Liver (tissue), 9 donors: Measurements from ENCODE around the gene NRG3. TPM values are rescaled to one million over a fixed set of nuclear protein-coding genes. Genes with fewer than 3 reads are reported as not detected.

Experiments
- DNase-seq: peaks from one replicate; pipeline ENCODE4 v3.0.0-alpha.2; 2017; ENCODE audit warnings: low spot score
- H3K27ac ChIP-seq, 2 donors: one replicate each; pipeline ENCODE4 v1.7.0; 2013; ENCODE audit warnings: inconsistent platforms in 2 of 2, low read length in 2 of 2, control low read depth in 1 of 2, low read depth in 1 of 2, mild to moderate bottlenecking in 1 of 2
- H3K27me3 ChIP-seq, 4 donors: one replicate each; pipeline versions ENCODE4 v1.6.1 to v1.7.0; 2013; ENCODE audit warnings: low read length in 3 of 4, inconsistent platforms in 1 of 4, mild to moderate bottlenecking in 1 of 4, moderate library complexity in 1 of 4; ENCODE audit not compliant: control insufficient read depth in 4 of 4, insufficient read depth in 4 of 4
- H3K36me3 ChIP-seq, 4 donors: one replicate each; pipeline versions ENCODE4 v1.6.1 to v1.7.0; 2013; ENCODE audit warnings: low read length in 3 of 4, mild to moderate bottlenecking in 3 of 4, low read depth in 1 of 4, moderate library complexity in 1 of 4; ENCODE audit not compliant: control insufficient read depth in 4 of 4, insufficient read depth in 3 of 4
- H3K4me1 ChIP-seq, 4 donors: one replicate each; pipeline versions ENCODE4 v1.6.1 to v1.7.0; 2013; ENCODE audit warnings: low read length in 3 of 4, mild to moderate bottlenecking in 3 of 4, moderate library complexity in 1 of 4; ENCODE audit not compliant: control insufficient read depth in 4 of 4, insufficient read depth in 4 of 4
- H3K4me3 ChIP-seq, 3 donors: one replicate each; pipeline versions ENCODE4 v1.6.1 to v1.7.0; 2013; ENCODE audit warnings: low read length in 3 of 3, control low read depth in 1 of 3, low read depth in 1 of 3, mild to moderate bottlenecking in 1 of 3
- H3K9ac ChIP-seq, 2 donors: one replicate each; pipeline ENCODE4 v1.7.0; 2013; ENCODE audit warnings: low read length in 2 of 2, mild to moderate bottlenecking in 2 of 2, moderate library complexity in 2 of 2, control low read depth in 1 of 2, low read depth in 1 of 2
- H3K9me3 ChIP-seq, 4 donors: one replicate each; pipeline versions ENCODE4 v1.6.1 to v1.7.0; 2013; ENCODE audit warnings: low read length in 3 of 4; ENCODE audit not compliant: control insufficient read depth in 4 of 4
- CTCF ChIP-seq: fragments of 150-350 bp; IDR thresholded peaks from 2 replicates; pipeline ENCODE4 v1.5.1; 2017; ENCODE audit warnings: improper control_type of control experiment, low read depth, low read length; ENCODE audit not compliant: missing input control
- EGR1 ChIP-seq, 2 donors: IDR thresholded peaks; 2 replicates each; pipeline ENCODE4 v1.6.1; 2016 to 2018; ENCODE audit warnings: antibody characterized with exemption in 2 of 2, low read depth in 2 of 2
- FOXA1 ChIP-seq: IDR thresholded peaks from 2 replicates; pipeline ENCODE4 v1.6.1; 2016; ENCODE audit warnings: antibody characterized with exemption
- FOXA2 ChIP-seq: IDR thresholded peaks from 2 replicates; pipeline ENCODE4 v1.6.1; 2016; ENCODE audit warnings: antibody characterized with exemption
- GABPA ChIP-seq, 2 donors: IDR thresholded peaks in 1 of 2; conservative IDR thresholded peaks in 1 of 2; 2 replicates each; pipeline ENCODE4 v1.6.1; 2016; ENCODE audit warnings: antibody characterized with exemption in 2 of 2, mild to moderate bottlenecking in 1 of 2, moderate library complexity in 1 of 2
- HNF4A ChIP-seq, 2 donors: conservative IDR thresholded peaks; 2 replicates each; pipeline ENCODE4 v1.6.1; 2016; ENCODE audit warnings: antibody characterized with exemption in 2 of 2, mild to moderate bottlenecking in 2 of 2
- HNF4G ChIP-seq: IDR thresholded peaks from 2 replicates; pipeline ENCODE4 v1.6.1; 2016; ENCODE audit warnings: antibody characterized with exemption
- JUND ChIP-seq, 2 donors: IDR thresholded peaks; 2 replicates each; pipeline ENCODE4 v1.6.1; 2016; ENCODE audit warnings: antibody characterized with exemption in 2 of 2
- NR2F2 ChIP-seq: IDR thresholded peaks from 2 replicates; pipeline ENCODE4 v1.6.1; 2016; ENCODE audit warnings: antibody characterized with exemption
- RAD21 ChIP-seq, 2 donors: IDR thresholded peaks; 2 replicates each; pipeline ENCODE4 v1.6.1; 2016; ENCODE audit warnings: antibody characterized with exemption in 2 of 2, mild to moderate bottlenecking in 2 of 2
- RXRA ChIP-seq, 2 donors: IDR thresholded peaks; 2 replicates each; pipeline ENCODE4 v1.6.1; 2017 to 2018; ENCODE audit warnings: antibody characterized with exemption in 2 of 2, mild to moderate bottlenecking in 1 of 2
- SP1 ChIP-seq: IDR thresholded peaks from 2 replicates; pipeline ENCODE4 v1.6.1; 2018; ENCODE audit warnings: antibody characterized with exemption, mild to moderate bottlenecking
- YY1 ChIP-seq: IDR thresholded peaks from 2 replicates; pipeline ENCODE4 v1.6.1; 2016; ENCODE audit warnings: antibody characterized with exemption, mild to moderate bottlenecking
- WGBS: extraction: QIAGEN DNeasy Blood & Tissue Kit; methylation state at CpG from one replicate; pipeline ENCODE4 v1.1.7; 2013; 5-methylcytosine and 5-hydroxymethylcytosine counted together
- polyA plus RNA-seq, 2 donors: library from polyadenylated mRNA; stranded (reverse) in 1 of 2; unstranded in 1 of 2; fragments of 200-250 nt in 1 of 2; fragments of >200 nt in 1 of 2; fragmentation: Nextera tagmentation in 1 of 2; extraction: Ambion mirVana in 1 of 2; gene quantifications; one replicate each; pipeline versions ENCODE4 v1.2.1 to v1.2.3, GENCODE V29; 2013 to 2015
- total RNA-seq, 2 donors: library from RNA; depleted of rRNA; stranded (reverse); fragments of >200 nt; gene quantifications; one replicate each; pipeline ENCODE4 v1.2.3, GENCODE V29; 2014
- TF ChIP-seq, protein P1 (sequence below): IDR thresholded peaks from 2 replicates; pipeline ENCODE4 v1.6.1; 2016; ENCODE audit warnings: antibody characterized with exemption
- TF ChIP-seq, protein P2 (sequence below): IDR thresholded peaks from 2 replicates; pipeline ENCODE4 v1.6.1; 2016; ENCODE audit warnings: antibody characterized with exemption
- TF ChIP-seq, protein P3 (sequence below): IDR thresholded peaks from 2 replicates; pipeline ENCODE4 v1.6.1; 2016; ENCODE audit warnings: antibody characterized with exemption, mild to moderate bottlenecking
- TF ChIP-seq, protein P4 (sequence below): IDR thresholded peaks from 2 replicates; pipeline ENCODE4 v1.6.1; 2016; ENCODE audit warnings: antibody characterized with exemption
- donor health status: healthy.
- donor health status: healthy.
- donor health status: healthy.
- donor health status: healthy.
- donor health status: healthy.

NRG3 gene
- total and polyA plus RNA-seq, 4 donors = 0.24 to 3.7 (median 0.38) TPM

- no peak overlapping the region for H3K4me3 ChIP-seq
- H3K36me3 ChIP-seq = no peaks in the 10 kb centered on the region
- no peak overlapping the region for H3K27ac ChIP-seq
- no peak overlapping the region for H3K9ac ChIP-seq
- TF ChIP-seq HNF4A (conservative IDR thresholded peaks at IDR 0.05) = no peak
- TF ChIP-seq CTCF = no peak
- TF ChIP-seq YY1 = no peak
- TF ChIP-seq FOXA1 = no peak
- TF ChIP-seq, protein P1, sequence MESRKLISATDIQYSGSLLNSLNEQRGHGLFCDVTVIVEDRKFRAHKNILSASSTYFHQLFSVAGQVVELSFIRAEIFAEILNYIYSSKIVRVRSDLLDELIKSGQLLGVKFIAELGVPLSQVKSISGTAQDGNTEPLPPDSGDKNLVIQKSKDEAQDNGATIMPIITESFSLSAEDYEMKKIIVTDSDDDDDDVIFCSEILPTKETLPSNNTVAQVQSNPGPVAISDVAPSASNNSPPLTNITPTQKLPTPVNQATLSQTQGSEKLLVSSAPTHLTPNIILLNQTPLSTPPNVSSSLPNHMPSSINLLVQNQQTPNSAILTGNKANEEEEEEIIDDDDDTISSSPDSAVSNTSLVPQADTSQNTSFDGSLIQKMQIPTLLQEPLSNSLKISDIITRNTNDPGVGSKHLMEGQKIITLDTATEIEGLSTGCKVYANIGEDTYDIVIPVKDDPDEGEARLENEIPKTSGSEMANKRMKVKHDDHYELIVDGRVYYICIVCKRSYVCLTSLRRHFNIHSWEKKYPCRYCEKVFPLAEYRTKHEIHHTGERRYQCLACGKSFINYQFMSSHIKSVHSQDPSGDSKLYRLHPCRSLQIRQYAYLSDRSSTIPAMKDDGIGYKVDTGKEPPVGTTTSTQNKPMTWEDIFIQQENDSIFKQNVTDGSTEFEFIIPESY = no peak
- no peak for TF ChIP-seq JUND (IDR thresholded peaks at IDR 0.05)
- TF ChIP-seq, protein P2, sequence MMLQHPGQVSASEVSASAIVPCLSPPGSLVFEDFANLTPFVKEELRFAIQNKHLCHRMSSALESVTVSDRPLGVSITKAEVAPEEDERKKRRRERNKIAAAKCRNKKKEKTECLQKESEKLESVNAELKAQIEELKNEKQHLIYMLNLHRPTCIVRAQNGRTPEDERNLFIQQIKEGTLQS = no peak
- no peak for TF ChIP-seq RAD21 (IDR thresholded peaks at IDR 0.05)
- TF ChIP-seq, protein P3, sequence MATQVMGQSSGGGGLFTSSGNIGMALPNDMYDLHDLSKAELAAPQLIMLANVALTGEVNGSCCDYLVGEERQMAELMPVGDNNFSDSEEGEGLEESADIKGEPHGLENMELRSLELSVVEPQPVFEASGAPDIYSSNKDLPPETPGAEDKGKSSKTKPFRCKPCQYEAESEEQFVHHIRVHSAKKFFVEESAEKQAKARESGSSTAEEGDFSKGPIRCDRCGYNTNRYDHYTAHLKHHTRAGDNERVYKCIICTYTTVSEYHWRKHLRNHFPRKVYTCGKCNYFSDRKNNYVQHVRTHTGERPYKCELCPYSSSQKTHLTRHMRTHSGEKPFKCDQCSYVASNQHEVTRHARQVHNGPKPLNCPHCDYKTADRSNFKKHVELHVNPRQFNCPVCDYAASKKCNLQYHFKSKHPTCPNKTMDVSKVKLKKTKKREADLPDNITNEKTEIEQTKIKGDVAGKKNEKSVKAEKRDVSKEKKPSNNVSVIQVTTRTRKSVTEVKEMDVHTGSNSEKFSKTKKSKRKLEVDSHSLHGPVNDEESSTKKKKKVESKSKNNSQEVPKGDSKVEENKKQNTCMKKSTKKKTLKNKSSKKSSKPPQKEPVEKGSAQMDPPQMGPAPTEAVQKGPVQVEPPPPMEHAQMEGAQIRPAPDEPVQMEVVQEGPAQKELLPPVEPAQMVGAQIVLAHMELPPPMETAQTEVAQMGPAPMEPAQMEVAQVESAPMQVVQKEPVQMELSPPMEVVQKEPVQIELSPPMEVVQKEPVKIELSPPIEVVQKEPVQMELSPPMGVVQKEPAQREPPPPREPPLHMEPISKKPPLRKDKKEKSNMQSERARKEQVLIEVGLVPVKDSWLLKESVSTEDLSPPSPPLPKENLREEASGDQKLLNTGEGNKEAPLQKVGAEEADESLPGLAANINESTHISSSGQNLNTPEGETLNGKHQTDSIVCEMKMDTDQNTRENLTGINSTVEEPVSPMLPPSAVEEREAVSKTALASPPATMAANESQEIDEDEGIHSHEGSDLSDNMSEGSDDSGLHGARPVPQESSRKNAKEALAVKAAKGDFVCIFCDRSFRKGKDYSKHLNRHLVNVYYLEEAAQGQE = no peak
- WGBS = 90% methylated on average over 1 of the region's 1 CpG
- H3K27me3 ChIP-seq = no peaks in the 10 kb centered on the region
- no peaks in the 10 kb centered on the region for H3K4me1 ChIP-seq
- DNase-seq = no peak
- H3K9me3 ChIP-seq = no peaks in the 10 kb centered on the region
These were observed 563.3 kb downstream of the NRG3 start for GRCh38 chr10:82438277-82438676.

GRCh38 chr10:82440775-82441174, 565.8 kb downstream of the NRG3 start:
- no peak overlapping the region for H3K4me3 ChIP-seq
- H3K36me3 ChIP-seq = no peaks in the 10 kb centered on the region
- no peak overlapping the region for H3K9ac ChIP-seq
- DNase-seq = no peak
- no peak overlapping the region for H3K27ac ChIP-seq
- no peaks in the 10 kb centered on the region for H3K27me3 ChIP-seq
- no peaks in the 10 kb centered on the region for H3K4me1 ChIP-seq
- no peaks in the 10 kb centered on the region for H3K9me3 ChIP-seq
- no peak for TF ChIP-seq RAD21 (IDR thresholded peaks at IDR 0.05)
- no peak for TF ChIP-seq CTCF
- no peak for TF ChIP-seq FOXA1
- TF ChIP-seq YY1 = no peak
- no peak for TF ChIP-seq HNF4G
- TF ChIP-seq, protein P4, sequence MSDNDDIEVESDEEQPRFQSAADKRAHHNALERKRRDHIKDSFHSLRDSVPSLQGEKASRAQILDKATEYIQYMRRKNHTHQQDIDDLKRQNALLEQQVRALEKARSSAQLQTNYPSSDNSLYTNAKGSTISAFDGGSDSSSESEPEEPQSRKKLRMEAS = no peak
- no peak for TF ChIP-seq FOXA2
- no peak for TF ChIP-seq GABPA (IDR thresholded peaks at IDR 0.05 in 1 of 2, conservative IDR thresholded peaks at IDR 0.05 in 1 of 2)
- no peak for TF ChIP-seq SP1
- no peak for TF ChIP-seq HNF4A (conservative IDR thresholded peaks at IDR 0.05)
- no peak for TF ChIP-seq EGR1 (IDR thresholded peaks at IDR 0.05; ENCODE audit: low read depth in 2 of 2)
- no peak for TF ChIP-seq JUND (IDR thresholded peaks at IDR 0.05)
- TF ChIP-seq, protein P2 = no peak
- TF ChIP-seq, protein P3 = no peak
- no peak for TF ChIP-seq RXRA (IDR thresholded peaks at IDR 0.05)
- TF ChIP-seq NR2F2 = no peak
